Measurements from ENCODE around the gene NOS1AP. TPM values are rescaled to one million over a fixed set of nuclear protein-coding genes. Genes with fewer than 3 reads are reported as not detected.
"Not testable (repeated sequence)": the region's sequence is repeated elsewhere in the genome, so short reads cannot be mapped to it uniquely, and the experiment has no call there.

Gene NOS1AP
- total RNA-seq, 1 donor from 2014 or later: 0.79 TPM

- no peaks in the 10 kb centered on the region for H3K36me3 ChIP-seq (ENCODE audit: control insufficient read depth, insufficient read depth, low read length)
- no peak overlapping the region for H3K4me3 ChIP-seq (ENCODE audit: low read depth, low read length)
- DNase-seq (ENCODE audit: low read depth): no peak
- TF ChIP-seq CTCF (IDR thresholded peaks at IDR 0.05; ENCODE audit: insufficient read depth, low read length, poor library complexity, severe bottlenecking): no peak
- H3K27me3 ChIP-seq (ENCODE audit: control insufficient read depth, insufficient read depth, low read length): no peaks in the 10 kb centered on the region
Observed at GRCh38 chr1:162406811-162407210, 337.3 kb downstream of the NOS1AP start.

GRCh38 chr1:162407539-162407938 lies 338.0 kb downstream of the NOS1AP start:
- Histone ChIP-seq H3K27me3 (ENCODE audit: control insufficient read depth, insufficient read depth, low read length) (no peaks in the 10 kb centered on the region), H3K36me3 (ENCODE audit: control insufficient read depth, insufficient read depth, low read length) (no peaks in the 10 kb centered on the region), H3K4me3 (ENCODE audit: low read depth, low read length) (no peak overlapping the region)
- DNase-seq (ENCODE audit: low read depth): no peak
- no peak for TF ChIP-seq CTCF (IDR thresholded peaks at IDR 0.05; ENCODE audit: insufficient read depth, low read length, poor library complexity, severe bottlenecking)

- no peak within 1 kb of the TSS for H3K4me3 ChIP-seq (ENCODE audit: low read depth, low read length)
- no peak for TF ChIP-seq CTCF (IDR thresholded peaks at IDR 0.05; ENCODE audit: insufficient read depth, low read length, poor library complexity, severe bottlenecking)
- H3K36me3 ChIP-seq (ENCODE audit: control insufficient read depth, insufficient read depth, low read length): no peaks in the 10 kb centered on the region
- H3K27me3 ChIP-seq (ENCODE audit: control insufficient read depth, insufficient read depth, low read length): no peaks in the 10 kb centered on the region
- no peak for DNase-seq (ENCODE audit: low read depth)
Observed at GRCh38 chr1:162412002-162412401, 342.5 kb downstream of the NOS1AP start, which contains the start of gene SH2D1B. TSS of gene SH2D1B (minus strand) at chr1:162412136. CDS start at chr1:162412016, 120 bp downstream.

GRCh38 chr1:162416215-162416614 lies 346.7 kb downstream of the NOS1AP start:
- Histone ChIP-seq H3K4me3 (ENCODE audit: low read depth, low read length) (no peak overlapping the region), H3K36me3 (ENCODE audit: control insufficient read depth, insufficient read depth, low read length) (no peaks in the 10 kb centered on the region), H3K27me3 (ENCODE audit: control insufficient read depth, insufficient read depth, low read length) (no peaks in the 10 kb centered on the region)
- TF ChIP-seq CTCF (IDR thresholded peaks at IDR 0.05; ENCODE audit: insufficient read depth, low read length, poor library complexity, severe bottlenecking): no peak
- DNase-seq (ENCODE audit: low read depth): no peak

- H3K4me3 ChIP-seq (ENCODE audit: low read depth, low read length): no peak overlapping the region
- no peaks in the 10 kb centered on the region for H3K27me3 ChIP-seq (ENCODE audit: control insufficient read depth, insufficient read depth, low read length)
- no peak for DNase-seq (ENCODE audit: low read depth)
- no peak for TF ChIP-seq CTCF (IDR thresholded peaks at IDR 0.05; ENCODE audit: insufficient read depth, low read length, poor library complexity, severe bottlenecking)
- no peaks in the 10 kb centered on the region for H3K36me3 ChIP-seq (ENCODE audit: control insufficient read depth, insufficient read depth, low read length)
Observed at GRCh38 chr1:162416909-162417308, 347.4 kb downstream of the NOS1AP start.

- Histone ChIP-seq H3K36me3 (ENCODE audit: control insufficient read depth, insufficient read depth, low read length) (no peaks in the 10 kb centered on the region), H3K27me3 (ENCODE audit: control insufficient read depth, insufficient read depth, low read length) (no peaks in the 10 kb centered on the region), H3K4me3 (ENCODE audit: low read depth, low read length) (no peak overlapping the region)
- no peak for DNase-seq (ENCODE audit: low read depth)
- no peak for TF ChIP-seq CTCF (IDR thresholded peaks at IDR 0.05; ENCODE audit: insufficient read depth, low read length, poor library complexity, severe bottlenecking)
Observed at GRCh38 chr1:162417650-162418049, 348.2 kb downstream of the NOS1AP start.

- not testable (repeated sequence) for DNase-seq (ENCODE audit: low read depth); H3K4me3 ChIP-seq (ENCODE audit: low read depth, low read length); H3K27me3 ChIP-seq (ENCODE audit: control insufficient read depth, insufficient read depth, low read length); H3K36me3 ChIP-seq (ENCODE audit: control insufficient read depth, insufficient read depth, low read length)
Observed at GRCh38 chr1:162418584-162418983, 349.1 kb downstream of the NOS1AP start.

GRCh38 chr1:162419450-162419931 lies 350.0 kb downstream of the NOS1AP start:
- H3K4me3 ChIP-seq (ENCODE audit: low read depth, low read length); DNase-seq (ENCODE audit: low read depth); H3K27me3 ChIP-seq (ENCODE audit: control insufficient read depth, insufficient read depth, low read length): not testable (repeated sequence)

More at GRCh38 chr1:162419450-162419931, 350.0 kb downstream of the NOS1AP start:
- not testable (repeated sequence) for H3K36me3 ChIP-seq (ENCODE audit: control insufficient read depth, insufficient read depth, low read length)

Measured in kidney epithelial cell (primary cell).